ENCODE data around the gene LRCH4. TPM values are rescaled to one million over a fixed set of nuclear protein-coding genes. Genes with fewer than 3 reads are reported as not detected.

Gene LRCH4
- total and polyA plus RNA-seq, 2 of the 13 experiments (the other 11 are each of a cell fraction or from before 2014, with no cell fraction given) = 7.0 to 9.3 TPM

GRCh38 chr7:100563809-100564400 lies 22.0 kb downstream of the LRCH4 start (continued):
- TF ChIP-seq MXD3 (CRISPR knock-in tag; IDR thresholded peaks at IDR 0.05) (no peak), ZBTB33 (CRISPR knock-in tag; IDR thresholded peaks at IDR 0.05) (peak; percentile 27; the same call in 1 of the 2 replicates), RBM22 (optimal IDR thresholded peaks at IDR 0.05; ENCODE audit: low read length) (peak; percentile 97), CENPT (CRISPR knock-in tag; IDR thresholded peaks at IDR 0.05; ENCODE audit: low read depth) (no peak), MLX (CRISPR knock-in tag; IDR thresholded peaks at IDR 0.05) (no peak), GATAD1 (CRISPR knock-in tag; IDR thresholded peaks at IDR 0.05) (no peak), TBX3 (IDR thresholded peaks at IDR 0.05; ENCODE audit: borderline replicate concordance) (no peak), ZNF761 (CRISPR knock-in tag; conservative IDR thresholded peaks at IDR 0.05) (no peak), TRIM22 (IDR thresholded peaks at IDR 0.05) (no peak), ETS1 (CRISPR knock-in tag; IDR thresholded peaks at IDR 0.05) (no peak), SIN3B (IDR thresholded peaks at IDR 0.05; ENCODE audit: low read length) (no peak), NAIF1 (CRISPR knock-in tag; IDR thresholded peaks at IDR 0.05; ENCODE audit: borderline replicate concordance) (no peak), ATAD3A (CRISPR knock-in tag; IDR thresholded peaks at IDR 0.05) (no peak), HNRNPL (IDR thresholded peaks at IDR 0.05; ENCODE audit: low read depth, low read length) (0 out of 2 replicates have a peak, but pooled peaks have one; percentile 34), ZBTB39 (CRISPR knock-in tag; IDR thresholded peaks at IDR 0.05) (no peak)
- TF ChIP-seq, protein P1, sequence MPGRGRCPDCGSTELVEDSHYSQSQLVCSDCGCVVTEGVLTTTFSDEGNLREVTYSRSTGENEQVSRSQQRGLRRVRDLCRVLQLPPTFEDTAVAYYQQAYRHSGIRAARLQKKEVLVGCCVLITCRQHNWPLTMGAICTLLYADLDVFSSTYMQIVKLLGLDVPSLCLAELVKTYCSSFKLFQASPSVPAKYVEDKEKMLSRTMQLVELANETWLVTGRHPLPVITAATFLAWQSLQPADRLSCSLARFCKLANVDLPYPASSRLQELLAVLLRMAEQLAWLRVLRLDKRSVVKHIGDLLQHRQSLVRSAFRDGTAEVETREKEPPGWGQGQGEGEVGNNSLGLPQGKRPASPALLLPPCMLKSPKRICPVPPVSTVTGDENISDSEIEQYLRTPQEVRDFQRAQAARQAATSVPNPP (CRISPR knock-in tag; IDR thresholded peaks at IDR 0.05) = no peak
- TF ChIP-seq, protein P2, sequence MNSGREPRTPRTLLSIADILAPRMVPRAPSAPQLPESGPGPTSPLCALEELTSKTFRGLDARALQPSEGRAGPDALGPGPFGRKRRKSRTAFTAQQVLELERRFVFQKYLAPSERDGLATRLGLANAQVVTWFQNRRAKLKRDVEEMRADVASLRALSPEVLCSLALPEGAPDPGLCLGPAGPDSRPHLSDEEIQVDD (CRISPR knock-in tag; IDR thresholded peaks at IDR 0.05; ENCODE audit: borderline replicate concordance) = peak; percentile 50; the same call in 1 of the 2 replicates
- TF ChIP-seq, protein P3, sequence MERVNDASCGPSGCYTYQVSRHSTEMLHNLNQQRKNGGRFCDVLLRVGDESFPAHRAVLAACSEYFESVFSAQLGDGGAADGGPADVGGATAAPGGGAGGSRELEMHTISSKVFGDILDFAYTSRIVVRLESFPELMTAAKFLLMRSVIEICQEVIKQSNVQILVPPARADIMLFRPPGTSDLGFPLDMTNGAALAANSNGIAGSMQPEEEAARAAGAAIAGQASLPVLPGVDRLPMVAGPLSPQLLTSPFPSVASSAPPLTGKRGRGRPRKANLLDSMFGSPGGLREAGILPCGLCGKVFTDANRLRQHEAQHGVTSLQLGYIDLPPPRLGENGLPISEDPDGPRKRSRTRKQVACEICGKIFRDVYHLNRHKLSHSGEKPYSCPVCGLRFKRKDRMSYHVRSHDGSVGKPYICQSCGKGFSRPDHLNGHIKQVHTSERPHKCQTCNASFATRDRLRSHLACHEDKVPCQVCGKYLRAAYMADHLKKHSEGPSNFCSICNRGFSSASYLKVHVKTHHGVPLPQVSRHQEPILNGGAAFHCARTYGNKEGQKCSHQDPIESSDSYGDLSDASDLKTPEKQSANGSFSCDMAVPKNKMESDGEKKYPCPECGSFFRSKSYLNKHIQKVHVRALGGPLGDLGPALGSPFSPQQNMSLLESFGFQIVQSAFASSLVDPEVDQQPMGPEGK (CRISPR knock-in tag; IDR thresholded peaks at IDR 0.05) = peak; percentile 45

Measured in HepG2 (cell line).